Ectodermal cell (in vitro differentiated cells): Measurements from ENCODE around the gene LPXN. TPM values are rescaled to one million over a fixed set of nuclear protein-coding genes. Genes with fewer than 3 reads are reported as not detected.

Experiments used
- H3K27ac ChIP-seq: 2 replicates; pipeline ENCODE4 v1.7.0; 2013; ENCODE audit warnings: mild to moderate bottlenecking, low read depth, low read length; ENCODE audit not compliant: insufficient read depth, poor library complexity, severe bottlenecking
- H3K27me3 ChIP-seq: 2 replicates; pipeline ENCODE4 v1.7.0; 2013; ENCODE audit warnings: mild to moderate bottlenecking, low read length; ENCODE audit not compliant: insufficient read depth, control insufficient read depth, poor library complexity, severe bottlenecking
- H3K36me3 ChIP-seq: one replicate; pipeline ENCODE4 v1.7.0; 2013; ENCODE audit warnings: low read length; ENCODE audit not compliant: control insufficient read depth, insufficient read depth
- H3K4me1 ChIP-seq: one replicate; pipeline ENCODE4 v1.7.0; 2013; ENCODE audit warnings: low read length; ENCODE audit not compliant: control insufficient read depth, insufficient read depth
- H3K4me3 ChIP-seq: 2 replicates; pipeline ENCODE4 v1.7.0; 2013; ENCODE audit warnings: low read depth, low read length, control low read depth; ENCODE audit not compliant: insufficient read depth
- H3K9me3 ChIP-seq: 2 replicates; pipeline ENCODE4 v1.7.0; 2013; ENCODE audit warnings: mild to moderate bottlenecking, low read length, moderate library complexity; ENCODE audit not compliant: control insufficient read depth
- WGBS, 2 experiments: methylation state at CpG; one replicate each; pipeline ENCODE4 v1.1.7; 2013; ENCODE audit warnings: missing lambda C conversion rate in 2 of 2; 5-methylcytosine and 5-hydroxymethylcytosine counted together
- polyA plus RNA-seq, 4 experiments: library from polyadenylated mRNA; stranded (reverse); fragments of 50-300 nt; gene quantifications; one replicate each; pipeline ENCODE4 v1.2.3, GENCODE V29; 2013

LPXN gene
- polyA plus RNA-seq (2013, experiment 1 of 4) = 3.9 TPM
- 3.9 TPM for polyA plus RNA-seq (2013, experiment 2 of 4)
- 3.0 TPM for polyA plus RNA-seq (2013, experiment 3 of 4)
- 3.0 TPM for polyA plus RNA-seq (2013, experiment 4 of 4)

GRCh38 chr11:58575377-58576020 is at the start of gene LPXN:
Gene LPXN, minus strand, starts transcription at chr11:58575856. Its CDS starts 84 bp downstream, at chr11:58575772.
- Histone ChIP-seq H3K27ac (no peak within 1 kb of the TSS), H3K36me3 (no peaks in the 10 kb centered on the region), H3K4me3 (no peak within 1 kb of the TSS), H3K4me1 (peaks cover 4% of the 10 kb centered on the region), H3K27me3 (no peaks in the 10 kb centered on the region), H3K9me3 (no peaks in the 10 kb centered on the region)
- 93 to 95% methylated on average over 6 of the region's 6 CpGs for WGBS, 2 experiments

GRCh38 chr11:58625086-58625485 is 49.4 kb upstream of the LPXN start:
- H3K36me3 ChIP-seq = peaks cover 18% of the 10 kb centered on the region
- no peak overlapping the region for H3K4me3 ChIP-seq
- H3K9me3 ChIP-seq = no peaks in the 10 kb centered on the region
- H3K27me3 ChIP-seq = no peaks in the 10 kb centered on the region
- H3K4me1 ChIP-seq = no peaks in the 10 kb centered on the region
- no peak overlapping the region for H3K27ac ChIP-seq
- 97 to 98% methylated on average over 4 of the region's 4 CpGs for WGBS, 2 experiments

DNA sequence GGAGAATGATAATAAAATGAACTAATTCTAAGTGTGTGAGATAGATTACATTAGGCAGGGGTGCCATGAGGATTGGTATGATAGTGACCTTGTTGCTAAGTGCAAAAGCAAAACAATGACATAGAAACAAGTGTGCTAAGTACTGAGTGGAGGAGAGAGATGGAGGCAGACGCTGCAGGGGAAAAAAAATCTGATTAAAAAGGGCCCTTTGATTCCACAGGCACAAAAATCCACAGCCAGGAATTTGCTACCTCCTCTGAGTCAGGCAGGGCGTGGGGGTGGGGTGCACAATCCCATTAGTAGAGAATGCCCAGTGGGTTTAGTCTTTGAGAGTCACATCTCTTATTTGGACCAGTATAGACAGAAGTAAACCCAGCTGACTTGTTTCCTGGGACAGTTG is 46.7 kb upstream of the LPXN start, which contains the start of gene CNTF:
CNTF (plus strand) TSS at position 322 of the 400 bp plus-strand sequence. CDS start 88 bp downstream, outside the sequence.
- Histone ChIP-seq H3K27me3 (no peaks in the 10 kb centered on the region), H3K27ac (no peak within 1 kb of the TSS), H3K36me3 (peaks cover 23% of the 10 kb centered on the region), H3K9me3 (no peaks in the 10 kb centered on the region), H3K4me1 (no peaks in the 10 kb centered on the region), H3K4me3 (no peak within 1 kb of the TSS)
- WGBS, 2 experiments = 89 to 96% methylated on average over 2 of the region's 2 CpGs

DNA sequence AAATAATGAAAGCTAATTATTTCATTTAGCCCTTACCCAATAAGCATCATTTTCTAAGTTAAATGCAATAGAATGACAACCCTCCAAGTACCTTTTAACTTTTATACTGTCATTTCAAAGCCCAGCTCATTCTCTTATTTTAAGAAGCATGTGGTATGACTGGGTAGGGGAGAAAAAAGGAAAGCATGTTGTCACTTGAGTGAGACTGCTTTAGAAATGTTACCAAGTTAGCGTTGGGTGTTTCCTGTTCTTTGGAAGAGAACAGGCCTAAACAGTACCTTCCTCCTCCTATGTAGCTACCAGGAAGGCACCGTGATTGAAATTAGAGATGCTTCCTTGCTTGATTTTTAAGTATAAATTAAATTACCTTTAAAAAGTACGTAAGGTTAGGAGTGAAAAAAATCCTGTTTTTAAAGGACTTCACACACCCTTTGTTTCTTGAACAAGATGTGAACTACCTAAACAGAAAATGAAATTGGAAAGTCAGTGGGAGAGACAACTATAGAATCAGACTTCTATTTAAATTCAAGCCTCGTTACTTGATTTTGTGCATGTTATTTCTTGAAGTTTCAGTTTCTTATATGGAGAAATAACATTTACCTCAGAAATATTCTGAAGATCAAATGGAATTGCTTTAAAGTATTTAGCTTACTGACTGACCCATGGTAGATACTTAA is 46.1 kb upstream of the LPXN start:
- Histone ChIP-seq H3K36me3 (peaks cover 29% of the 10 kb centered on the region), H3K27ac (no peak overlapping the region)
- 94 to 100% methylated on average over 1 to 4 of the region's 4 CpGs for WGBS, 2 experiments

DNA sequence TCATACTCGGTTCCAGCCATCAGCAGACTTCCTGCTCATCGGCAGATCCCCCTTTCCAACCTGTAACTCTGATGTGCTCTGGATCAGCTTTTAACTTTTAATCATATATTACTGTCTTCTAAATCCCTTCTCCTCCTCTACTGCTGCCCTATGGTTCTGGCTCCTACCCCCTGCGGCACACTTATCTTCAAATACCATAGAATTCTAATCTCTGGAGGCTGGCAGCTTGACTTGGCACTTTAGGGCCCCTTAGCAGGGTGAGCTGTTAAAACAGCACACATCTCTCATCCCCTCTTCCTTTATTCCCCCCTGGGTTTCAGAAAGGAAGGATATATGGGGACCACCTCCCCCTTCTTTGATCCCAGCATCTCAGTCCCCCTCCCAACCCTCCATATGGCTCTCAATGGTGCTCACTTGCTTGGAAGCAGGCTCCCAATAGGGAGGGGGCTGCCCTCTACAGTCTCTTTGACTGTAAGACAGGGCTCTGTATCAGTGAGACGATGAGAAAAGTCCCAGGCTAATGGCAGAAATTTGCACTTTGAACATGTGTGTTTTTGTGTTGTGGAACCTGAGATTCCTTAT is 42.4 kb upstream of the LPXN start:
- H3K4me1 ChIP-seq = no peaks in the 10 kb centered on the region
- H3K27ac ChIP-seq = no peak overlapping the region
- WGBS, 2 experiments = 91 to 93% methylated on average over 4 of the region's 4 CpGs
- no peak overlapping the region for H3K4me3 ChIP-seq
- H3K9me3 ChIP-seq = no peaks in the 10 kb centered on the region
- H3K27me3 ChIP-seq = no peaks in the 10 kb centered on the region
- H3K36me3 ChIP-seq = peaks cover 21% of the 10 kb centered on the region

More for the DNA sequence above, 46.1 kb upstream of the LPXN start:
- no peaks in the 10 kb centered on the region for H3K27me3 ChIP-seq
- no peaks in the 10 kb centered on the region for H3K4me1 ChIP-seq
- no peak overlapping the region for H3K4me3 ChIP-seq
- no peaks in the 10 kb centered on the region for H3K9me3 ChIP-seq

DNA sequence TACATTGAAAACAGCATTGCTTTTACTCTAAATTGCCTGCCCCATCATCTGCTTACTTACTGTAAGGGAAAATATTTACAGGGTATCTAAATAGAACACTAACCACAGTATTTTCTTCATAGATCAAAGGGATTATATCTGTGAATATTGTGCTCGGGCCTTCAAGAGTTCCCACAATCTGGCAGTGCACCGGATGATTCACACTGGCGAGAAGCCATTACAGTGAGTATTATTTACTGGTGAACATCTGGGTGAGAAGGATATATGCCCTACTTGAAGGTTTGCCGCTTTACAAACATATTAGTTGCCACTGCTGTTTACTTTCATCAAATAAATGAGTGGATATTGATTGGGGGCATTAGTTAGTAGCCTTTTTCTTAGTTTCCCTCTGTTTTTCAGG is 40.9 kb upstream of the LPXN start:
- Histone ChIP-seq H3K4me3 (no peak overlapping the region), H3K27me3 (no peaks in the 10 kb centered on the region), H3K4me1 (no peaks in the 10 kb centered on the region), H3K27ac (no peak overlapping the region), H3K9me3 (no peaks in the 10 kb centered on the region), H3K36me3 (peaks cover 27% of the 10 kb centered on the region)
- 97 to 98% methylated on average over 3 to 4 of the region's 4 CpGs for WGBS, 2 experiments

DNA sequence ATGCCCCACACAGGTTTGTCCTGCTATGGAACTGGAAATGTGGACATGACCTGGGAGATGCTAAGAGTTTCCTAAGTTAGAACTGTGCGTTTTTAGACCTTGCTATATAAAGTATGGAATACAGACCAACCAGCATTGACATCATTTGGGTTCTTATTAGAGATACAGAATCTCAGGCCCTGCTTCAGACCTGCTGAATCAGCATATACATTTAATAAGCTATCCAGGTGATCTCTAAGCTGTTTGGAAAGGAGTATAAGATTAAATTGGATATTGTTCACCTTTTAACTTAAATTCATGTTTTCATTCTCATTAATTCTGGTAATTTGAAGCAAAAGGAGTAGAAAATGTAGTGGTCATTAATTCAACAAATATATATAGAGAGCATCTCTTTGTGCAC is 39.9 kb upstream of the LPXN start:
- Histone ChIP-seq H3K27me3 (no peaks in the 10 kb centered on the region), H3K9me3 (no peaks in the 10 kb centered on the region), H3K27ac (no peak overlapping the region), H3K4me3 (no peak overlapping the region), H3K36me3 (peaks cover 35% of the 10 kb centered on the region), H3K4me1 (no peaks in the 10 kb centered on the region)
- whole genome bisulfite sequencing, 2 experiments = 89 to 91% methylated on average over 1 of the region's 1 CpG

- no peaks in the 10 kb centered on the region for H3K4me1 ChIP-seq
- H3K27ac ChIP-seq = no peak overlapping the region
- WGBS, 2 experiments = 92 to 97% methylated on average over 1 to 2 of the region's 2 CpGs
- H3K27me3 ChIP-seq = no peaks in the 10 kb centered on the region
- peaks cover 36% of the 10 kb centered on the region for H3K36me3 ChIP-seq
- no peak overlapping the region for H3K4me3 ChIP-seq
- no peaks in the 10 kb centered on the region for H3K9me3 ChIP-seq
Measured at GRCh38 chr11:58613228-58613627, 37.6 kb upstream of the LPXN start.

- Histone ChIP-seq H3K36me3 (peaks cover 21% of the 10 kb centered on the region), H3K27ac (no peak overlapping the region), H3K4me1 (no peaks in the 10 kb centered on the region), H3K9me3 (no peaks in the 10 kb centered on the region), H3K27me3 (no peaks in the 10 kb centered on the region), H3K4me3 (no peak overlapping the region)
- WGBS, 2 experiments = 89 to 97% methylated on average over 8 of the region's 8 CpGs
Measured at GRCh38 chr11:58609723-58610122, 34.1 kb upstream of the LPXN start.

DNA sequence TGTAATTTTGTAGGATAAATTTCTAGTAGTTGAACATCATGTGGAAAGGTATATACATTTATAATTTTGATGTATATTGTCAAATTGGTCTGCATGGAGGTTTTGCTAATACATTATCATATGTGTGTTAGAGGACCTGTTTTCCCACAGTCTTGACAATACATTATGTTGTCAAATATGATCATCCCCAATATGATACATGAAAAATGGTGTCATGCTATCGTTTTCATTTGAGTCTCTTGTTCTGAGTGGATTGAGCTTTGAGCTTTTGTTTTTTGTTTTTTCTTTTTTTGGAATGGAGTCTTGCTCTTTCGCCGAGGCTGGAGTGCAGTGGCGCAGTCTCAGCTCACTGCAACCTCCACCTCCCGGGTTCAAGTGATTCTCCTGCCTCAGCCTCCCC is 32.7 kb upstream of the LPXN start:
- Histone ChIP-seq H3K27me3 (no peaks in the 10 kb centered on the region), H3K36me3 (peaks cover 21% of the 10 kb centered on the region), H3K4me3 (no peak overlapping the region), H3K27ac (no peak overlapping the region), H3K9me3 (no peaks in the 10 kb centered on the region), H3K4me1 (no peaks in the 10 kb centered on the region)
- 93 to 94% methylated on average over 5 of the region's 5 CpGs for WGBS, 2 experiments
